Caco-2 (cell line): Measurements from ENCODE around the gene NCMAP. TPM values are rescaled to one million over a fixed set of nuclear protein-coding genes. Genes with fewer than 3 reads are reported as not detected.
A peak's percentile ranks its signal among the peaks of the same experiment; 100 is the strongest.

Experiments
- BruUV-seq: library from RNA; stranded (reverse); fragments of 400-500 nt; replicated peaks from 2 replicates; lab custom pipeline; 2021; lab: Mats Ljungman, UMichigan
- CTCF ChIA-PET: fragments of 300-600 bp; sonication (Branson Sonifier 250); formaldehyde crosslinking; loops from one replicate; lab custom pipeline; 2022; ENCODE audit warnings: antibody characterized with exemption; lab: Charles Lee
- POLR2A ChIA-PET: fragments of 300-600 bp; sonication (Branson Sonifier 250); formaldehyde crosslinking; loops from one replicate; lab custom pipeline; 2022; ENCODE audit warnings: antibody characterized with exemption; lab: Charles Lee
- DNase-seq, 2 experiments: peaks; one replicate each; pipeline versions ENCODE4 v3.0.0 to v3.0.0-alpha.2; 2020 to 2022
- H3K27me3 ChIP-seq: replicated peaks from 2 replicates; pipeline ENCODE4 v1.6.0; 2011; ENCODE audit warnings: low read length; ENCODE audit not compliant: control insufficient read depth, insufficient read depth
- H3K36me3 ChIP-seq: 2 replicates; pipeline ENCODE4 v1.5.1; 2011; ENCODE audit warnings: low read length; ENCODE audit not compliant: control insufficient read depth, insufficient read depth
- H3K4me1 ChIP-seq: fragments of 250-450 bp; sonication (Bioruptor Pico); 2 replicates; pipeline ENCODE4 v1.5.1; 2020; ENCODE audit warnings: mild to moderate bottlenecking
- H3K4me3 ChIP-seq: 2 replicates; pipeline ENCODE4 v1.5.1; 2011; ENCODE audit warnings: low read depth, mild to moderate bottlenecking, control low read depth, low read length
- H3K9me3 ChIP-seq: fragments of 250-450 bp; sonication (Bioruptor Pico); 2 replicates; pipeline ENCODE4 v1.5.1; 2020; ENCODE audit warnings: mild to moderate bottlenecking, moderate library complexity
- H3K27ac Mint-ChIP-seq: one replicate; pipeline ENCODE4 v1.8.0; 2022; ENCODE audit warnings: mixed read lengths; ENCODE audit not compliant: unreplicated experiment
- H3K27me3 Mint-ChIP-seq: one replicate; pipeline ENCODE4 v1.8.0; 2022; ENCODE audit warnings: mixed read lengths; ENCODE audit not compliant: insufficient read depth, unreplicated experiment
- H3K36me3 Mint-ChIP-seq: one replicate; pipeline ENCODE4 v1.8.0; 2022; ENCODE audit warnings: mild to moderate bottlenecking, mixed read lengths; ENCODE audit not compliant: insufficient read depth, unreplicated experiment
- H3K4me1 Mint-ChIP-seq: one replicate; pipeline ENCODE4 v1.8.0; 2022; ENCODE audit warnings: low read depth, mixed read lengths; ENCODE audit not compliant: unreplicated experiment
- H3K4me3 Mint-ChIP-seq: one replicate; pipeline ENCODE4 v1.8.0; 2022; ENCODE audit warnings: mild to moderate bottlenecking, moderate library complexity, mixed read lengths; ENCODE audit not compliant: unreplicated experiment
- H3K9me3 Mint-ChIP-seq: one replicate; pipeline ENCODE4 v1.8.0; 2022; ENCODE audit warnings: mixed read lengths; ENCODE audit not compliant: unreplicated experiment
- CTCF ChIP-seq, 2 experiments: fragments of 200-600 bp in 1 of 2; IDR thresholded peaks; 1 replicate in 1 of 2; 2 replicates in 1 of 2; pipeline versions ENCODE4 v1.5.1 to v1.8.0; 2011 to 2022; ENCODE audit warnings: antibody characterized with exemption in 1 of 2, control low read depth in 1 of 2, inconsistent platforms in 1 of 2, low read depth in 1 of 2, low read length in 1 of 2, mild to moderate bottlenecking in 1 of 2, moderate library complexity in 1 of 2; ENCODE audit not compliant: insufficient read depth in 1 of 2, severe bottlenecking in 1 of 2, unreplicated experiment in 1 of 2
- intact Hi-C: fragments of 100-400 bp; cut with micrococcal nuclease; formaldehyde crosslinking; loops from one replicate; pipeline ENCODE4 v1.10.0; 2022; ENCODE audit not compliant: unreplicated experiment
- total RNA-seq: library from RNA; stranded (reverse); gene quantifications from 2 replicates; pipeline ENCODE4 v1.2.3, GENCODE V29; 2022

Gene NCMAP
- total RNA-seq, 1 experiment from 2014 or later, result 0.43 TPM

GRCh38 chr1:24570265-24571125 is 14.6 kb downstream of the NCMAP start:
- no peaks in the 10 kb centered on the region for H3K27me3 Mint-ChIP-seq
- no TSS peak for BruUV-seq
- no peak overlapping the region for H3K27ac Mint-ChIP-seq
- Histone ChIP-seq H3K9me3 (no peaks in the 10 kb centered on the region), H3K4me3 (no peak overlapping the region), H3K4me1 (0 out of 2 replicates have a peak, but pooled peaks cover 9% of the 10 kb centered on the region), H3K36me3 (no peaks in the 10 kb centered on the region), H3K27me3 (no peaks in the 10 kb centered on the region)
- POLR2A ChIA-PET, result interaction anchor here (0.6 kb wide), 1 partner anchor 277 kb away, joined by 10 read pairs; no protein-coding TSS in a partner anchor
- CTCF ChIA-PET, result no interaction called here
- no peaks in the 10 kb centered on the region for H3K36me3 Mint-ChIP-seq
- no peaks in the 10 kb centered on the region for H3K9me3 Mint-ChIP-seq
- no peaks in the 10 kb centered on the region for H3K4me1 Mint-ChIP-seq
- DNase-seq, result no peak
- no peak for TF ChIP-seq CTCF (IDR thresholded peaks at IDR 0.05; ENCODE audit: insufficient read depth in 1 of 2, low read depth in 1 of 2, low read length in 1 of 2, severe bottlenecking in 1 of 2, unreplicated experiment in 1 of 2)
- intact Hi-C loops, result no loop called here
- no peak overlapping the region for H3K4me3 Mint-ChIP-seq

- TF ChIP-seq CTCF (IDR thresholded peaks at IDR 0.05; ENCODE audit: insufficient read depth in 1 of 2, low read depth in 1 of 2, low read length in 1 of 2, severe bottlenecking in 1 of 2, unreplicated experiment in 1 of 2), result no peak
- Histone ChIP-seq H3K4me3 (no peak overlapping the region), H3K36me3 (no peaks in the 10 kb centered on the region), H3K4me1 (0 out of 2 replicates have a peak, but pooled peaks cover 9% of the 10 kb centered on the region), H3K9me3 (no peaks in the 10 kb centered on the region), H3K27me3 (no peaks in the 10 kb centered on the region)
- no peaks in the 10 kb centered on the region for H3K4me1 Mint-ChIP-seq
- DNase-seq, result no peak
- H3K9me3 Mint-ChIP-seq, result no peaks in the 10 kb centered on the region
- CTCF ChIA-PET, result no interaction called here
- intact Hi-C loops, result no loop called here
- BruUV-seq, result no TSS peak
- no peaks in the 10 kb centered on the region for H3K27me3 Mint-ChIP-seq
- H3K36me3 Mint-ChIP-seq, result no peaks in the 10 kb centered on the region
- peak overlapping the region; percentile 32 for H3K27ac Mint-ChIP-seq
- H3K4me3 Mint-ChIP-seq, result no peak overlapping the region
- POLR2A ChIA-PET, result no interaction called here
Measured at GRCh38 chr1:24572301-24572700, 16.4 kb downstream of the NCMAP start.

GRCh38 chr1:24575905-24576587 is 20.2 kb downstream of the NCMAP start:
- Histone ChIP-seq H3K36me3 (no peaks in the 10 kb centered on the region), H3K9me3 (no peaks in the 10 kb centered on the region), H3K27me3 (no peaks in the 10 kb centered on the region), H3K4me1 (no peaks in the 10 kb centered on the region), H3K4me3 (no peak overlapping the region)
- Mint-ChIP-seq H3K4me1 (no peaks in the 10 kb centered on the region), H3K36me3 (no peaks in the 10 kb centered on the region), H3K27ac (no peak overlapping the region), H3K27me3 (no peaks in the 10 kb centered on the region), H3K4me3 (no peak overlapping the region), H3K9me3 (no peaks in the 10 kb centered on the region)
- intact Hi-C loops, result no loop called here
- DNase-seq, result no peak
- ChIA-PET CTCF (interaction anchor here (1.3 kb wide), 1 partner anchor 11 kb away, joined by 6 read pairs; no protein-coding TSS in a partner anchor), POLR2A (no interaction called here)
- no peak for TF ChIP-seq CTCF (IDR thresholded peaks at IDR 0.05; ENCODE audit: insufficient read depth in 1 of 2, low read depth in 1 of 2, low read length in 1 of 2, severe bottlenecking in 1 of 2, unreplicated experiment in 1 of 2)
- no TSS peak for BruUV-seq
